K562 (cell line): Measurements from ENCODE around the gene CAMK1D. TPM values are rescaled to one million over a fixed set of nuclear protein-coding genes. Genes with fewer than 3 reads are reported as not detected.

Source experiments
- ARID1B ChIP-seq: fragments of 450-650 bp; IDR thresholded peaks from 2 replicates; pipeline ENCODE4 v1.6.1; 2016; ENCODE audit warnings: antibody characterized with exemption, mild to moderate bottlenecking, inconsistent platforms
- CC2D1A ChIP-seq: fragments of 450-650 bp; IDR thresholded peaks from 2 replicates; pipeline ENCODE4 v1.6.1; 2017; ENCODE audit warnings: mild to moderate bottlenecking
- GTF3C2 ChIP-seq: IDR thresholded peaks from 3 replicates; pipeline ENCODE4 v1.6.1; 2011; ENCODE audit warnings: borderline replicate concordance, mild to moderate bottlenecking, moderate library complexity; ENCODE audit not compliant: insufficient read length; ENCODE audit errors: extremely low read depth
- MTA2 ChIP-seq: fragments of 450-650 bp; IDR thresholded peaks from 2 replicates; pipeline ENCODE4 v1.6.1; 2016; ENCODE audit warnings: low read depth
- RUNX1 ChIP-seq: sonication (generic); IDR thresholded peaks from 2 replicates; pipeline ENCODE4 v1.6.1; 2016; ENCODE audit warnings: antibody characterized with exemption, low read depth
- ZBTB11 ChIP-seq, 3 experiments: fragments of 200-800 bp in 1 of 3; fragments of 250-450 bp in 1 of 3; fragments of 450-650 bp in 1 of 3; sonication (Bioruptor Pico) in 1 of 3; sonication (Bioruptor generic) in 1 of 3; formaldehyde crosslinking in 1 of 3; IDR thresholded peaks; 2 replicates each; pipeline versions ENCODE4 v1.6.1 to v1.8.0; 2016 to 2022; ENCODE audit warnings: mild to moderate bottlenecking in 2 of 3, missing genetic modification characterization in 2 of 3, missing compliant biosample characterization in 1 of 3, moderate library complexity in 1 of 3
- ZNF280B ChIP-seq: fragments of 250-450 bp; sonication (Bioruptor Pico); IDR thresholded peaks from 2 replicates; pipeline ENCODE4 v1.5.1; 2021; ENCODE audit warnings: mild to moderate bottlenecking
- ZNF609 ChIP-seq: sonication (generic); formaldehyde crosslinking; IDR thresholded peaks from 2 replicates; pipeline ENCODE4 v1.8.1; 2023; ENCODE audit warnings: missing genetic modification reagents, mild to moderate bottlenecking, borderline replicate concordance
- polyA plus RNA-seq, 8 experiments: library from polyadenylated mRNA; depleted of rRNA in 4 of 8; stranded (reverse) in 5 of 8; unstranded in 3 of 8; fragments of >200 nt; fragmentation: Nextera tagmentation in 2 of 8; fragmentation: Illumina TruSeq in 1 of 8; extraction: Ambion mirVana in 2 of 8; extraction: Trizol in 1 of 8; gene quantifications; 2 replicates each; pipeline versions ENCODE4 v1.2.1 to v1.2.3, GENCODE V29; 2011 to 2014; ENCODE audit warnings: inconsistent platforms in 1 of 8, missing spikeins in 1 of 8
- total RNA-seq, 7 experiments: library from RNA; depleted of rRNA in 6 of 7; stranded (reverse); fragments of >200 nt in 6 of 7; fragmentation: Illumina TruSeq in 2 of 7; extraction: Trizol in 2 of 7; gene quantifications; 2 replicates each; pipeline versions ENCODE4 v1.2.1 to v1.2.3, GENCODE V29; 2011 to 2021; ENCODE audit warnings: low replicate concordance in 1 of 7

Gene CAMK1D
- total and polyA plus RNA-seq, 9 of the 15 experiments (the other 6 are each of a cell fraction or from before 2014, with no cell fraction given), result 0.12 to 0.24 (median 0.20) TPM; not detected in 5

- TF ChIP-seq GTF3C2 (no peak), RUNX1 (no peak), ZNF609 (CRISPR knock-in tag) (no peak), ZBTB11 (CRISPR knock-in tag; IDR thresholded peaks at IDR 0.05) (no peak), ZNF280B (CRISPR knock-in tag) (no peak), ARID1B (no peak), CC2D1A (no peak), MTA2 (no peak)
- TF ChIP-seq, all 486 proteins: peak for 0
Observed at GRCh38 chr10:12529976-12530375, 180.6 kb downstream of the CAMK1D start (continued).
